Liver (tissue), 3 donors: ENCODE results near the gene GRK5.

Source experiments
- ATF3 ChIP-seq: IDR thresholded peaks from 2 replicates; pipeline ENCODE4 v1.6.1; 2016; ENCODE audit warnings: antibody characterized with exemption
- CTCF ChIP-seq: fragments of 150-350 bp; IDR thresholded peaks from 2 replicates; pipeline ENCODE4 v1.5.1; 2017; ENCODE audit warnings: improper control_type of control experiment, low read depth, low read length; ENCODE audit not compliant: missing input control
- EGR1 ChIP-seq, 2 donors: IDR thresholded peaks; 2 replicates each; pipeline ENCODE4 v1.6.1; 2016 to 2018; ENCODE audit warnings: antibody characterized with exemption in 2 of 2, low read depth in 2 of 2
- FOXA1 ChIP-seq: IDR thresholded peaks from 2 replicates; pipeline ENCODE4 v1.6.1; 2016; ENCODE audit warnings: antibody characterized with exemption
- GABPA ChIP-seq, 2 donors: IDR thresholded peaks in 1 of 2; conservative IDR thresholded peaks in 1 of 2; 2 replicates each; pipeline ENCODE4 v1.6.1; 2016; ENCODE audit warnings: antibody characterized with exemption in 2 of 2, mild to moderate bottlenecking in 1 of 2, moderate library complexity in 1 of 2
- JUND ChIP-seq, 2 donors: IDR thresholded peaks; 2 replicates each; pipeline ENCODE4 v1.6.1; 2016; ENCODE audit warnings: antibody characterized with exemption in 2 of 2
- MAX ChIP-seq: IDR thresholded peaks from 2 replicates; pipeline ENCODE4 v1.6.1; 2016; ENCODE audit warnings: antibody characterized with exemption
- RAD21 ChIP-seq, 2 donors: IDR thresholded peaks; 2 replicates each; pipeline ENCODE4 v1.6.1; 2016; ENCODE audit warnings: antibody characterized with exemption in 2 of 2, mild to moderate bottlenecking in 2 of 2
- REST ChIP-seq: IDR thresholded peaks from 2 replicates; pipeline ENCODE4 v1.6.1; 2016; ENCODE audit warnings: antibody characterized with exemption, mild to moderate bottlenecking
- SP1 ChIP-seq: IDR thresholded peaks from 2 replicates; pipeline ENCODE4 v1.6.1; 2018; ENCODE audit warnings: antibody characterized with exemption, mild to moderate bottlenecking
- TAF1 ChIP-seq: conservative IDR thresholded peaks from 2 replicates; pipeline ENCODE4 v1.6.1; 2016; ENCODE audit warnings: antibody characterized with exemption, mild to moderate bottlenecking
- YY1 ChIP-seq: IDR thresholded peaks from 2 replicates; pipeline ENCODE4 v1.6.1; 2016; ENCODE audit warnings: antibody characterized with exemption, mild to moderate bottlenecking
- ZBTB33 ChIP-seq: IDR thresholded peaks from 2 replicates; pipeline ENCODE4 v1.6.1; 2016; ENCODE audit warnings: antibody characterized with exemption
- donor health status: healthy.
- donor health status: healthy.

GRCh38 chr10:119265691-119266090 lies 58.3 kb downstream of the GRK5 start:
- TF ChIP-seq MAX (no peak), CTCF (no peak), FOXA1 (no peak), RAD21 (IDR thresholded peaks at IDR 0.05) (no peak), GABPA (IDR thresholded peaks at IDR 0.05 in 1 of 2, conservative IDR thresholded peaks at IDR 0.05 in 1 of 2) (no peak), ATF3 (no peak), REST (no peak), YY1 (no peak), TAF1 (no peak), EGR1 (IDR thresholded peaks at IDR 0.05; ENCODE audit: low read depth in 2 of 2) (no peak), ZBTB33 (no peak), SP1 (no peak), JUND (IDR thresholded peaks at IDR 0.05) (no peak)
